SK-N-DZ (cell line): ENCODE data around the gene LASP1NB.

Source experiments
- DNase-seq: peaks from one replicate; pipeline ENCODE4 v3.0.0-alpha.2; 2015; ENCODE audit warnings: low spot score

The LASP1NB gene

DNA sequence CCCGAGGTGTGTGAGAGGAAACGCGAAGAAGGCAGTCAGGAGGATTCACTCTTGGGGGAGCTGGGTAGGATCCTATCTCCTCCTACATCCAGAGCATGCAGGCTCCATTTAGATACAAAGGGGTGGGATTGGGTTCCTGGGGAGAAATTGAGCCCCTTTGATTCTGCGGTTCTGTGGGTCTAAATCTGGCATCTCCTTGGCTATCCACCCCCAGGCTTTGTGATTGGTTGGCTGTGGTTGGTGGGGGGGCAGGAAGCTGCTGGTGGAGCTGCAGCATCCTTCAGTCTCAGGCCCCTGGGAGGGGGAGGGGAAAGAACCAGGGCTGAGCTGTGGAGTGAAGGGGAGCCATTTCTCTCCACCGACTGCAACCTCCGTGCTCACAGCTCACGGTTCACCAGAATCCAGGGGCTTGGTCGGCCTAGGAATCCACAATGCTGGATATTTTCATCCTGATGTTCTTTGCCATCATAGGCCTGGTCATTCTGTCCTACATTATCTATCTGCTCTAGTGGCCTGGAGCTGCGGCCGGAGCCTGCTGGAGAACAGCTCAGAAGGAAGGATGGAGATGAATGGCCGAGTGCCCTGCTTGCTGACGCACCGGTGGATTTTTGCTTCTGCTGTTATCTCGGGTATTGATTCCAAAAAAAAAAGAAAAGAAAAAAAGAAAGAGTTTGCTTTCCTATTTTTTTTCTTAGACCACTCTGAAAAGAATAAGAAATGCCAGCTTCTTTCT, at the start of gene LASP1NB:
TSS of gene LASP1NB (plus strand) at position 352 of the 733 bp plus-strand sequence.
- DNase-seq: peak; percentile 92

GRCh38 chr17:38877130-38877851, 48.1 kb upstream of the LASP1NB start:
- no peak for DNase-seq

GRCh38 chr17:38879878-38880665, 45.3 kb upstream of the LASP1NB start:
- no peak for DNase-seq

DNA sequence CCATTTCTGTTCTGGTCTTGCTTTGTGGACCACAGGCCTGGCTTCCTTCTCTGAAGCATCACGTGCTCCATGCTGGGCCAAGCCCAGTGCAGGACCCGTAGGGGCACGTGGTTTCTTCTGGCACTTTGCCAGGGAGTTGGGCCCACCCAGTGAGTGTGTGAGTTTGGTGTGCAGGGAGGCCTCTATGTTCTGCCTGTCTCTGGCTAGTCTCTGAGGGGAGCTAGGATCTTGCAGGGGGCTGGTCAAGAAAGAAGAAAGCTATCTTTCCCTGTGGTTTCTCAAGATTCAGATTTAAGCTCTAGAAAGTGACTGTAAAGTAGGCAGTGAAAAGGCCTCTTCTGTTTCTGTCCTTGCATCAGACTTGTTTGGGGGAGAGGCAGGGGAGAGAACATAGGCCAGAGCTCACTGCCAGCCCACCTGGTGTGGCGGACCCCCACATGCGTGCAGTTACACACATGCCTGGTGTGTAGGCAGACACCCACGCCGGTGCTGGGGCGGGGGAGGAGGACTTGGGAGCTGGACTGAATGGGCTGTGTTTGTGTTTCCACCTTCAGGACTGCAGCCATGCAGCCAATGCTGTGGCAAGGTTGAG, 43.7 kb upstream of the LASP1NB start:
- DNase-seq: peak; percentile 69

GRCh38 chr17:38882870-38883269, 42.5 kb upstream of the LASP1NB start:
- DNase-seq: no peak

DNA sequence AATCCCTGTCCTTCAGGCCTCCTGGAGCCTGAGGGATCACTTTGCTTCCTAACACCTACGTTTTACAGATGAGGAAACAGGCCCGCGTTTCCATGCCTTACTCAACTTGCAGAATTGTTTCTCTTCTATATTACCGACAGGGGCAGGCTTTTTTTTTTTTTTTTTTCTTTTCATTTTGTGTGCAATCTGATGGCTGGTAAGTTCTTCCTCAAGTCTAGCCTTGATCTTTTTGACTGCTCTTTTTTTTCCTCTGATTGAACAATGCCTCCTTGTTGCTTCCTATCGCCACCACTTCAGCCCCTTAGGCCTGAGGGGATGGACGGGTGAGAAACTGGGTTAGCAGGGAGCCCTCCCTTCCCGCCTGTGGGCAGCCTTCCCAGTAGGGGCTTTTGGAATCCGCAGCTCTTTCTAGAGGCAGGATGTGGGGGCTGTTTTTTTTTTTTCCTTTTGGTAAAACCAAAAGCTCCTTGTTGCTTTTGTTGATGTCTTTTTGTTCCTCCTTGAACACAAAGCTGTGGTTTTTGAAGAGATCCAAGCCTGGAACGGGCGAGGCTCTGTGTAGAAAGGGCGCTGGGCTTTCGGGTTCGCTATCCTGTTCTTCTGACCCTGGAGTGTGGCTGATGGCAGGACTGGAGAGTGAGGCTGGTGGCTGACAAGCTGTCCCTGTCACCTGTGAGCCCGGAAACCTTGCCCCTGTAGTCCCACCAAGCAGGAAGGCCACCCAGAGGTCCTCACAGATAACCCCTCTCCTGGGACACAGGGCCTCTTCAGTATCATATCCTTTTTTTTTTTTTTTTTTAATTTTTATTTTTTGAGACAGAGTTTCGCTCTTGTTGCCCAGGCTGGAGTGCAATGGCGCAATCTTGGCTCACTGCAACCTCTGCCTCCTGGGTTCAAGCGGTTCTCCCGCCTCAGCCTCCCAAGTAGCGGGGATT, 41.6 kb upstream of the LASP1NB start:
- DNase-seq: no peak

- no peak for DNase-seq
Observed at GRCh38 chr17:38885044-38885727, 40.2 kb upstream of the LASP1NB start.

DNA sequence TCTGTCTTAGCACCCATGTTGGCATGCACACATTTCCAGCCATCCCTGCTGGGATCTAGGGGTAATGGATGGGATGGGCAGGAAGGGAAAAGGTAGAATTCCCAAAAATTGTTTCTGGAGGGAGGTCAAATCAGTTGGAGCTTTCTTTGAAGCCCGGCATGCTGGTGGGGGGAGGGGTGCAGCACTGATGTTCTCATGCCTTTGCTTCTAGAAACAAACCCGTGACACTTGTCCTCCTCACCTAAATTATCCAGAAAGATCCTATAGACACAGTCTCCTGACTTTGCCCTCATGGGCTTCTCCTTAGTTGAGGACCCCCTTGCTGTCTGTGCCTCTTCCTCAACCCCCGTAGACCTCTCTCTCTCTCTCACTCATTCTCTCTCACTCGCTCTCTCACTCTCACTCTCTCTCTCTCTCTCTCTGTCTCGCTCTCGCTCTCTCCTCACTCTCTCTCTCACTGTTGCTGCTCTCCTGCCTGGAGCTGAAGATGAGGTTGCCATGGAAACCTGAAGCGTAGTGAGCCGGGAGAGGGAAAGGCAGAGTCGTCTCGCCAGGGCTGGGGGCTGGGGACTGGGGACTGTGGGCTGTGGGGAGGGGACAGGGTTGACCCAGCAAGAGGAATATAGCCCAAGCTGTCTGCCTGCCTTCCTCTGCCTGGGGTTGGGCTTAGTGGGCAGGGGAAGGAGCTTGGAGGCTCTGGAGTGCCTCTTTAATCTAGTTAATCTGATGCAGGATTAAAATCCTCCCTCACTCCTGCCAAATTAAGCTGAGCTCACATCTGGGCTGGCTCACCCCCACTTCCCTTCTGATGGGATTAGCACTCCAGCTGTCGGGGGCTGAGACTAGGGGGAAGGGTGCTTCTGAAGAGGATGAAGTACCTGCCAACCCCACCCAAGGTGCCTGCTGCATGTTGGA, 39.4 kb upstream of the LASP1NB start:
- DNase-seq: peak; percentile 80

- no peak for DNase-seq
Observed at GRCh38 chr17:38886643-38887010, 38.8 kb upstream of the LASP1NB start.

- DNase-seq: no peak
Observed at GRCh38 chr17:38888842-38889241, 36.6 kb upstream of the LASP1NB start.

DNA sequence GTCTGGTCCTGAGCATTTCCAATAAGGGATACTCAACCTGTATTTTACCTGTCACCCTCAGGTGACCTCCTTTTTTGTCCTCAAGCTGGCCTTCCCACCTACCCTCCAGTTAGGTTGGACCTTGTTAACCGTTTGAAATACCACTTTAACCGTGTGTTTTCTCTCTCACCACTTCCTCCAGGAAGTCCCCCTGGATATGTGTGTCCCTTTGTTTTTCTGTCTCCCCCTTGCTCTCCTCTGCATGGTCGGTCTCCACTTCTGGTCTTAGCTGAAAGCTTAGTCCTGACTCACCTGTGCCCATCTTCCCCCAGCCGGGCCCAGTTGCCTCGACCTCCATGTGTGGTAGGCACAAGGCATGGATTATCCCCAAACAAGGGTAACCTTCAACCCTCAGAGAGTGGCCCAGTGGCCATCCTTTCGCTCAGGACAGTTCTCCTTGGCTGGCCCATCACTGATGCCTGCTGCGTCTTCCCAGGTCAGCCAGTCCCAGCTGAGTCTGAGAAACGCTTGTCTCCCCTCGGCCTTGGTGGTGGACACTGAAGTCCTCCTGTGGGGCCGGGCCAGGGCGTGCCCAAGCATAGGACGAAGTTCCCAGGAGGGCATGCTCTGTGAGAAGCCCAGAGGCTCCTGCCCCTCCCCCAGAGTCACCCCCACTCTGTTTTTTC, 35.5 kb upstream of the LASP1NB start:
- no peak for DNase-seq

GRCh38 chr17:38890410-38890746, 35.0 kb upstream of the LASP1NB start:
- DNase-seq: no peak

GRCh38 chr17:38891441-38891840, 34.0 kb upstream of the LASP1NB start:
- DNase-seq: no peak

GRCh38 chr17:38892083-38892482, 33.3 kb upstream of the LASP1NB start:
- no peak for DNase-seq

DNA sequence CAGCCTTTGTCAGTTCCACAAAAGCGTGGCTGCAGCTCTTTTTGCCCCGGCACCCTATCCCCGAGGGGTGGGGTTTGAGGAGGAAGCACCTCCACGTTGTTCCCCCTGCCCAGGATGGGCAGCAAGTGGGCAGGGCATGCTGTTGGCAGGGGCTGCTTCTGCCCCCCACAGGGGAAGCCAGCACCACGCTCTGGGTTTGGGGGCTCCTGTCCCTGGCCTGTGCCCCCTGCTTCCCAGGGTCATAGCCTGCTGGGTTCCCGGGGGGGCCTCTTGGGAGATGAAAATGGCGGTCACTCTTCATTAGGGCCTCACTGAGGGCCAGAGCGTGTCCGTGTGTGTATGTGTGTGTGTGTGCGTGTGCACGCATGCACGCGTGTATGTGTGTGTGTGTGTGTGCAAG, 32.8 kb upstream of the LASP1NB start:
- no peak for DNase-seq

- no peak for DNase-seq
Observed at GRCh38 chr17:38893113-38893512, 32.3 kb upstream of the LASP1NB start.

DNA sequence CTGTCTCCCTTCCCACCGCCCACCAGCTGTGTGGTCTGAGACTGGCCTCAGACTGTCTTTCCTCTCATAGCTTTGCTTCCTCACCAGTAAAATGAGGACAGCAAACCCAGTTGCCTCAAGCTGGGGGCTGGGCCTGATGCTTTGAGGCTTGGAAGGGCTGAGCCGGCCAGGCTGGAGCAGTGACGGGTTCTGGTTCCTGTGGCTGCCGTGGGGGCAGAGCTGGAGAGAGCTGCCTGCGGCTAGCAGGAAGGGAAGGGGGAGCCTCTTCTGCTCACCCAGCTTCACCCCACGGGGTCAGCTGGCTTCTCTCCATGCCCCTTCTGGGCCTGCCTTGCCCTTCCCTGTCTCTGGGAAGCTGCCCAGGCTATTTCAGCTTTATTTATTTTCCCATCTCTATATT, 31.8 kb upstream of the LASP1NB start:
- no peak for DNase-seq

- DNase-seq: no peak
Observed at GRCh38 chr17:38894276-38894675, 31.1 kb upstream of the LASP1NB start.
